Common myeloid progenitor, CD34-positive (primary cell): ENCODE results near the gene RBM39.
A peak's percentile ranks its signal among the peaks of the same experiment; 100 is the strongest.

Experiments
- CTCF ChIA-PET: fragments of 350-600 bp; sonication (Branson Sonifier 250); formaldehyde crosslinking; loops from one replicate; lab custom pipeline; 2021; ENCODE audit warnings: antibody characterized with exemption; lab: Charles Lee
- POLR2A ChIA-PET: fragments of 350-600 bp; sonication (Branson Sonifier 250); formaldehyde crosslinking; loops from one replicate; lab custom pipeline; 2021; ENCODE audit warnings: antibody characterized with exemption; lab: Charles Lee
- DNase-seq, 3 donors: peaks; one replicate each; pipeline versions ENCODE4 v3.0.0 to v3.0.0-alpha.2; 2013
- H3K27ac ChIP-seq, 2 experiments: 1 replicate in 1 of 2; 2 replicates in 1 of 2; pipeline ENCODE4 v1.7.0; 2013; ENCODE audit warnings: inconsistent platforms in 2 of 2, low read length in 2 of 2, mild to moderate bottlenecking in 2 of 2, low read depth in 1 of 2, moderate library complexity in 1 of 2; ENCODE audit not compliant: severe bottlenecking in 2 of 2, insufficient read depth in 1 of 2, poor library complexity in 1 of 2
- H3K27me3 ChIP-seq, 5 experiments: replicated peaks in 2 of 5; 1 replicate in 3 of 5; 2 replicates in 2 of 5; pipeline versions ENCODE4 v1.6.1 to v1.7.0; 2013; ENCODE audit warnings: low read length in 4 of 5, mild to moderate bottlenecking in 2 of 5, moderate library complexity in 2 of 5, inconsistent platforms in 1 of 5; ENCODE audit not compliant: insufficient read depth in 5 of 5, control insufficient read depth in 4 of 5
- H3K36me3 ChIP-seq, 4 experiments: 1 replicate in 2 of 4; 2 replicates in 2 of 4; pipeline versions ENCODE4 v1.6.1 to v1.7.0; 2013; ENCODE audit warnings: low read length in 3 of 4, control low read depth in 1 of 4, mild to moderate bottlenecking in 1 of 4; ENCODE audit not compliant: control insufficient read depth in 4 of 4, insufficient read depth in 4 of 4
- H3K4me1 ChIP-seq, 4 experiments: 1 replicate in 3 of 4; 2 replicates in 1 of 4; pipeline versions ENCODE4 v1.6.1 to v1.7.1; 2013; ENCODE audit warnings: low read length in 3 of 4, mild to moderate bottlenecking in 3 of 4, control low read depth in 1 of 4, inconsistent platforms in 1 of 4, moderate library complexity in 1 of 4; ENCODE audit not compliant: control insufficient read depth in 4 of 4, insufficient read depth in 4 of 4; ENCODE audit errors: control extremely low read depth in 1 of 4
- H3K4me3 ChIP-seq, 7 experiments: 1 replicate in 4 of 7; 2 replicates in 3 of 7; pipeline versions ENCODE4 v1.5.1 to v1.7.0; 2013; ENCODE audit warnings: mild to moderate bottlenecking in 7 of 7, low read length in 6 of 7, moderate library complexity in 6 of 7, inconsistent platforms in 2 of 7, low read depth in 2 of 7, control low read depth in 1 of 7; ENCODE audit not compliant: insufficient read depth in 4 of 7, control insufficient read depth in 1 of 7; ENCODE audit errors: extremely low read depth in 1 of 7
- H3K9me3 ChIP-seq, 5 experiments: 1 replicate in 4 of 5; 2 replicates in 1 of 5; pipeline versions ENCODE4 v1.6.1 to v1.7.1; 2013; ENCODE audit warnings: low read length in 4 of 5, mild to moderate bottlenecking in 2 of 5, inconsistent platforms in 1 of 5, low read depth in 1 of 5, moderate library complexity in 1 of 5; ENCODE audit not compliant: control insufficient read depth in 4 of 5, insufficient read depth in 2 of 5; ENCODE audit errors: control extremely low read depth in 1 of 5
- WGBS: methylation state at CpG from one replicate; pipeline ENCODE4 v1.1.5; 2013; ENCODE audit not compliant: insufficient coverage; 5-methylcytosine and 5-hydroxymethylcytosine counted together

RBM39 gene

DNA sequence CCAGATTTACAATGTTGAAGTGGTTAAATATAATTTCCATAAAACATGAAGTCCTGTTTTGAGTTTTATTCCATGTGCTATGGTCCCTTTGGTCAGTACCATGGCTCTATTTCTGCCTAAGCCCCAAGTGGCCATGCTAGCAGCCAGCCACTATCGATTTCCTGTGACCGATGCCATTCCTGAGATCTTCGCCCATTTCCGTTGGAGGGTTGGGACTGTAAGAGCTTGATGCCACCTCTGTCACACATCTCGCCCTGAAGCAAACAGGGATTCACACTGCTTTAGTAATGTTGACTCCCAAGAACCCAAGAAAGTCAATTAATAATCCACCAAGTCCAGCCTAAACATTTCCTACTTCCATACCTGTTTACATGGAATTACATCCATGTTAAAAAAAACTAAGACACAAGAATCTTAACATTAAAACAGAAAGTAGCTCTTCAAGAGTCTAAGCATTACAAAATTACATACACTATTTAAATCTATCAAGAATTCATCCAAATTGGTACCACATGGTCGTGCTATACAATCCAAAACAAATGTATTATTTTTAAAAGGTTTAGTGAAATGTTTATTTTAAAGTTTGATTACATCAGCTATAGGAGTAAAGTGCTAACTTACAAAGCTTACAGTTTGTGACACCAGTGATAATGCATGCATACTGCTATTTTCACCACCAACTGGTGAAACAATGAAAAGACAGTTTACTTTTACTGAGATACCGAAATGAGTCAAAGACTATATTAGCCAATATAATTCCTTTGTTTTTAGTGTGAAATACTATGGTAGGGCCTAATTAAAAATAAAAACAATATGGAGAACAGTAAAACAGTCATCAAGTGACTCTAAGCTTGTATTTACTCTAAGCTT lies 2.5 kb downstream of the RBM39 start:
- DNase-seq = peak; percentile 54 to 78 (median 72)
- no peaks in the 10 kb centered on the region for H3K9me3 ChIP-seq
- H3K36me3 ChIP-seq = peaks cover 27 to 59% (median 43%) of the 10 kb centered on the region in 4 experiments
- 95% methylated on average over 5 of the region's 7 CpGs for WGBS
- H3K4me1 ChIP-seq = peaks cover 23 to 53% (median 34%) of the 10 kb centered on the region in 4 experiments
- peak overlapping the region in 6 of 7 experiments; percentile 4 to 100 (median 95) for H3K4me3 ChIP-seq
- ChIA-PET CTCF (interaction anchor here (0.8 to 1.6 kb wide), 8 partner anchors 24 to 223 kb away, joined by 3 to 8 read pairs (median 4); partner anchors contain the start of gene PHF20), POLR2A (interaction anchor here (0.6 to 1.3 kb wide), 7 partner anchors 11 to 144 kb away, joined by 3 to 5 read pairs (median 3); no protein-coding TSS in a partner anchor)
- peak overlapping the region in 1 of 2 experiments; percentile 100 for H3K27ac ChIP-seq
- H3K27me3 ChIP-seq = no peaks in the 10 kb centered on the region

DNA sequence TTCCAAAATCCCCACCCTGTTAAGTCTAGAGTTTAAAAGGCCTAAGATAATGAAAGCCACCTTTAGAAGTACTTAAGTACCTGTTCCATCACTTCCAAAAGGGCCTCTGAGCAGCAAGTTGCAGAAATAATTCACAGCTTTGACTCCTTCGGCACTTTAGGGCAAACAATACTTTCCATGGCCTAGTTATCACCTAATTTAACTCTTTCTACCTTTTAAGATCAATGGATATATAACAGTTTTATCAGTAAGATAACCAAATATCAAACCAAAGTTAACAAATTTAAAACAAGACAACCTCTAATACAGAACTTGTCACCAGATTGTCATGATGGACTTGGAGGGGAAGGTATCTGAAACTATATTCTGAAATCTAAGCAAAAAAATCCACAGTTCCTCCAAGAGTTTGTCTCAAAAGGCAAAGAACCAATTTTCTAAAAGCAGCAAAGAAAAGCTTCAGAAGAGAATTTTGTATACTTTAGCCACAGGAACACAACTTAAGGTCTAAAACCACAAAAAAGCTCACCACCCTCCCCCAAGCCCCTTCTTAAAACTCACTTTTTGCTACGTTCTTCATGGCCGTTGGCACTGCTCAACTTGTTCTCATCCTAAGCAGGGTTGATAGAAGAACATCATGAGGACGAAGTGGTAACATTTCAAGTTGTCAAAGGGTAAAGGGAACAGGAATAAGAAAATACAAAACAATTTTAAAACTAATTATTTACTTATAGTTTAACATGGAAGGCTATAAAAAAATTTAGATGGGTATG lies 3.5 kb downstream of the RBM39 start:
- Histone ChIP-seq H3K9me3 (no peaks in the 10 kb centered on the region), H3K4me3 (no peak overlapping the region), H3K27ac (no peak overlapping the region), H3K27me3 (no peaks in the 10 kb centered on the region), H3K4me1 (peaks cover 14 to 43% (median 29%) of the 10 kb centered on the region in 4 experiments), H3K36me3 (peaks cover 31 to 67% (median 50%) of the 10 kb centered on the region in 4 experiments)
- DNase-seq = no peak
- ChIA-PET CTCF (interaction anchor here (0.9 to 1.9 kb wide), 3 partner anchors 23 to 33 kb away, joined by 4 to 8 read pairs (median 5); partner anchors contain the start of gene PHF20), POLR2A (interaction anchor here (0.6 kb wide), 1 partner anchor 36 kb away, joined by 3 read pairs; no protein-coding TSS in a partner anchor)
- WGBS = 65% methylated on average over 2 of the region's 4 CpGs

DNA sequence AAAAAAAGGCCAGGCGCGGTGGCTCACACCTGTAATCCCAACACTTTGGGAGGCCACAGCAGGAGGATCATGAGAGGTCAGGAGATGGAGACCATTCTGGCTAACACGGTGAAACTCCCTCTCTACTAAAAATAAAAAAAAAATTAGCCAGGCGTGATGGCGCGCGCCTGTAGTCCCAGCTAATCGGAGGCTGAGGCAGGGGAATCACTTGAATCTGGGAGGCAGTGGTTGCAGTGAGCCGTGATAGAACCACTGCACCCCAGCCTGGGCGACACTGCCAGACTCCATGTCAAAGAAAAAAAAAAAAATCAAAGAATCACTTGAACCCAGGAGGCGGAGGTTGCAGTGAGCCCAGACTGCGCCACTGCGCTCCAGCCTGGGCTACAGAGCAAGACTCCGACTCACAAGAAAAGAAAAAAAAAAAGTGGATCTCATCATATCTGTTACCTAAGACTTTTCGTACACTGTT lies 4.2 kb downstream of the RBM39 start:
- no peak overlapping the region for H3K4me3 ChIP-seq
- CTCF ChIA-PET = interaction anchor here (1.9 kb wide), 1 partner anchor 34 kb away, joined by 5 read pairs; the partner anchor contains the start of gene PHF20
- POLR2A ChIA-PET = interaction anchor here (0.6 kb wide), 1 partner anchor 37 kb away, joined by 3 read pairs; no protein-coding TSS in a partner anchor
- WGBS = 100% methylated on average over 6 of the region's 15 CpGs
- no peak for DNase-seq
- H3K4me1 ChIP-seq = peaks cover 9 to 36% (median 22%) of the 10 kb centered on the region in 4 experiments
- H3K36me3 ChIP-seq = peaks cover 31 to 74% (median 56%) of the 10 kb centered on the region in 4 experiments
- H3K27ac ChIP-seq = no peak overlapping the region
- no peaks in the 10 kb centered on the region for H3K9me3 ChIP-seq
- H3K27me3 ChIP-seq = no peaks in the 10 kb centered on the region

DNA sequence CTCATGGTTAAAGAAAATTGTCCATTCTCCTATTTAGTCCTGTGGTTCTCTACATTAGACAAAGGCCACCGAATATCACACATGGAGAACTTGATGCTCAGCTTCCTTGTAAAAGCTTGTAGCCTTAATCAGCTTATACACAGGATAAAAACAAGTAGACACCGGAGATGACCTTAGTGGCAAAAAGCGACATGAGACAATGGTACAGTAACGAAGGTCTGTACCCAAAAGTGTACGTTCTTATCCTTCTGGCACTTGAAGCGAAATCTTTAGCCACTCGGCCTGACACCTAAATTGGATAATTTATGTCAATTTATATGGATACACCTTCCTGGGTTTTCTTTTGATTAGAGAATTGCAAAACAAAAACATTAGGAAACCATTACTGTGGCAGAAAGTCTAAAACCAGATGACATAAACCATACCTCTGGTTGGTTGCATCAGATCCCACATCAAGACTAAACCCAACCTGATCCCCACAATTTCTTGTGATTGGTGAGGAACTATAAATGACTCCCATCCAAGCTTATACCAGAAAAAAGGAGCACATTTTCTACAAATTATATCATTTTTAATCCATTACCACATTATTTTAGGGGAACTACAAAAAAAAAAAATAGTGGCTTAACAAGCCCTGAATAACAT lies 6.1 kb downstream of the RBM39 start:
- peaks cover 39 to 93% (median 70%) of the 10 kb centered on the region in 4 experiments for H3K36me3 ChIP-seq
- no peak overlapping the region for H3K4me3 ChIP-seq
- H3K27ac ChIP-seq = no peak overlapping the region
- CTCF ChIA-PET = interaction anchor here (0.6 to 1.3 kb wide), 7 partner anchors 9 to 225 kb away, joined by 3 to 4 read pairs (median 3); no protein-coding TSS in a partner anchor
- H3K9me3 ChIP-seq = no peaks in the 10 kb centered on the region
- no peaks in the 10 kb centered on the region for H3K27me3 ChIP-seq
- DNase-seq = no peak
- WGBS = 97% methylated on average over 3 of the region's 7 CpGs
- H3K4me1 ChIP-seq = peaks cover 7 to 29% (median 20%) of the 10 kb centered on the region in 4 experiments
- POLR2A ChIA-PET = interaction anchor here (0.6 to 2.3 kb wide), 3 partner anchors 12 to 58 kb away, joined by 4 to 6 read pairs (median 4); no protein-coding TSS in a partner anchor

DNA sequence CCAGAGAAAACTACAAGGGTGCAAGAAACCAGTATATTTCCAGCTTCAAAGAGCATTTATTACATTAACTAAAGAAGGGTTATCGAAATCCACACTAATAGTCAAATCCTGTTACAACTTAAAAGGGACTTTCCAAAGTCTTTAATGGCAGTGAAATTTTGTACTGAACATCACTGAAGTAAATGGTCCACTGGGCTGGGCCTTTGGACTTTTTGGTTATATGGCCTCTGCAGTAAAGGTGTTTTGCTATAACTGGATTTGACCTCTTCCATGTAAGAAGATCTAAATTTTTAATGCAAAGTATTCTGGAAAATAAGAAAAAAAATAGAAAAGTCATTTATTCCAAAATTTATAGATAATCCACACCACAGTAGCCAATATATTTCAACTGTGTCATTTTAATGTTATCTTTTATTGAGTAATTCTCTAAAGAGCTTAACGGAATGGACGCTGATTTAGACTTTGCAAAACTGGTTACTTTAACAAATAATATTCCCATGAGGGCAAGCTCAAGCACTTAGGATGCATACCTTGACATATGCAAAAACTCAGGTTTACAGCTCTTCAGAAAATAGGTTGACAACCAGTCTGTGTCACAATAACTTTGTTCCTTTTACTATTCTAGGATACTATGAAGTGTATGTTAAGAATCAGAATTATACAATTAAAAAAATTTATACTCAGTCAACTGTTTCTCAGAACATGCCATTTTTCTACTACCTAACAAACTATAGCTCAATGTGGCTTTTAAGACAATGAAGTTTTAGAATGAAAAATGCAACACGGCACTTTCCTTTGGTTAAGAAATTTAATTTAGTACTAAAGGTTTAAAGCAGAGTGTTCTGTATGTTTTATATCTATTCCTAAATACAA lies 7.0 kb downstream of the RBM39 start:
- ChIA-PET CTCF (interaction anchor here (0.6 to 1.4 kb wide), 8 partner anchors 8 to 225 kb away, joined by 3 to 4 read pairs (median 3); no protein-coding TSS in a partner anchor), POLR2A (interaction anchor here (0.6 to 2.3 kb wide), 4 partner anchors 12 to 59 kb away, joined by 3 to 6 read pairs (median 4); partner anchors contain the start of gene PHF20)
- WGBS = no CpG with 5 or more reads among the region's 4 CpGs

More for the DNA sequence above, 7.0 kb downstream of the RBM39 start:
- Histone ChIP-seq H3K9me3 (no peaks in the 10 kb centered on the region), H3K4me3 (no peak overlapping the region), H3K27me3 (no peaks in the 10 kb centered on the region), H3K4me1 (peaks cover 4 to 21% (median 13%) of the 10 kb centered on the region in 4 experiments), H3K27ac (peak overlapping the region in 1 of 2 experiments; percentile 39), H3K36me3 (peaks cover 41 to 95% (median 70%) of the 10 kb centered on the region in 4 experiments)
- no peak for DNase-seq
